Vagina (tissue), 2 donors: ENCODE results near the gene PGBD5.

ENCODE experiments used
- POLR2A ChIP-seq, 2 donors: fragments of 450-650 bp; IDR thresholded peaks; one replicate each; pipeline ENCODE4 v1.6.1; 2017; ENCODE audit warnings: antibody characterized with exemption in 2 of 2, mild to moderate bottlenecking in 2 of 2, moderate library complexity in 2 of 2
- POLR2AphosphoS5 ChIP-seq, 2 donors: sonication (generic); formaldehyde crosslinking; IDR thresholded peaks; one replicate each; pipeline ENCODE4 v1.9.0; 2017; ENCODE audit warnings: antibody characterized with exemption in 2 of 2, mild to moderate bottlenecking in 2 of 2, low read depth in 1 of 2; ENCODE audit not compliant: insufficient read depth in 1 of 2
- TF ChIP-seq, protein P1 (sequence below), 3 experiments: fragments of 450-650 bp in 2 of 3; fragments of 200-600 bp in 1 of 3; sonication (generic) in 1 of 3; IDR thresholded peaks; one replicate each; pipeline ENCODE4 v1.5.1; 2017 to 2019; ENCODE audit warnings: antibody characterized with exemption in 3 of 3, mild to moderate bottlenecking in 2 of 3, moderate library complexity in 2 of 3

DNA sequence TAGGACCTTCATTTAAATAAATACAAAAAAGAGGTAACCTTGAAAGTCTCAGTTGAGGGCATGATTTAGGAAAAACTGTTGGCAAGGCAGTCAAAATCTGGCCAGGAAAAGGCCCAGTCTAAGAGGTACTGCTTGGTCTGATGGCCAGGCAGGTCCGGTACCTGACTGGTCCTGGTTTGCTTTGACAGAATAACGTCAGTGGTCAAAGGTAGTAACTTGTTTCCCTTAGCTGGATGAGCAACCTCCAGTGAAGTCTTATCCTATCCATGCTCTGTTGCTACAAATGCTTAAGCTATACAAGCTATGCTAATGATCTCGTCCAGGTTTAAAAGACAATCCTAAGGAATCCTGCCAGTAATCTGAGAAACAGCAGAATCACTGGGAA, 85.0 kb downstream of the PGBD5 start:
- no peak for TF ChIP-seq POLR2AphosphoS5 (IDR thresholded peaks at IDR 0.05; ENCODE audit: insufficient read depth in 1 of 2, low read depth in 1 of 2)
- TF ChIP-seq, protein P1, sequence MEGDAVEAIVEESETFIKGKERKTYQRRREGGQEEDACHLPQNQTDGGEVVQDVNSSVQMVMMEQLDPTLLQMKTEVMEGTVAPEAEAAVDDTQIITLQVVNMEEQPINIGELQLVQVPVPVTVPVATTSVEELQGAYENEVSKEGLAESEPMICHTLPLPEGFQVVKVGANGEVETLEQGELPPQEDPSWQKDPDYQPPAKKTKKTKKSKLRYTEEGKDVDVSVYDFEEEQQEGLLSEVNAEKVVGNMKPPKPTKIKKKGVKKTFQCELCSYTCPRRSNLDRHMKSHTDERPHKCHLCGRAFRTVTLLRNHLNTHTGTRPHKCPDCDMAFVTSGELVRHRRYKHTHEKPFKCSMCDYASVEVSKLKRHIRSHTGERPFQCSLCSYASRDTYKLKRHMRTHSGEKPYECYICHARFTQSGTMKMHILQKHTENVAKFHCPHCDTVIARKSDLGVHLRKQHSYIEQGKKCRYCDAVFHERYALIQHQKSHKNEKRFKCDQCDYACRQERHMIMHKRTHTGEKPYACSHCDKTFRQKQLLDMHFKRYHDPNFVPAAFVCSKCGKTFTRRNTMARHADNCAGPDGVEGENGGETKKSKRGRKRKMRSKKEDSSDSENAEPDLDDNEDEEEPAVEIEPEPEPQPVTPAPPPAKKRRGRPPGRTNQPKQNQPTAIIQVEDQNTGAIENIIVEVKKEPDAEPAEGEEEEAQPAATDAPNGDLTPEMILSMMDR (IDR thresholded peaks at IDR 0.05) = no peak
- TF ChIP-seq POLR2A (IDR thresholded peaks at IDR 0.05) = no peak
